SU-DHL-6 (cell line): ENCODE measurements around the gene FAIM2.

Experiments used
- H2AFZ ChIP-seq: fragments of 200-600 bp; sonication (generic); 2 replicates; pipeline ENCODE4 v1.6.1; 2014; ENCODE audit warnings: low read depth, mild to moderate bottlenecking, moderate library complexity, mixed read lengths, antibody characterized with exemption, low read length; ENCODE audit not compliant: severe bottlenecking
- H3F3A ChIP-seq: fragments of 200-600 bp; shearing (Covaris generic); 2 replicates; pipeline ENCODE4 v1.6.0; 2016; ENCODE audit warnings: antibody characterized with exemption, mild to moderate bottlenecking; ENCODE audit not compliant: insufficient read depth
- H3K27ac ChIP-seq: fragments of 200-600 bp; sonication (generic); 2 replicates; pipeline ENCODE4 v1.5.1; 2016; ENCODE audit warnings: low read depth, mild to moderate bottlenecking, low read length, moderate library complexity, mixed read lengths
- H3K27me3 ChIP-seq: fragments of 200-600 bp; sonication (generic), shearing (Covaris generic); 2 replicates; pipeline ENCODE4 v1.6.0; 2014; ENCODE audit warnings: mild to moderate bottlenecking, low read length
- H3K36me3 ChIP-seq: fragments of 200-600 bp; sonication (generic); 2 replicates; pipeline ENCODE4 v1.6.1; 2014; ENCODE audit warnings: mild to moderate bottlenecking, low read length, mixed read lengths
- H3K4me2 ChIP-seq: fragments of 300-600, 200-600 bp; shearing (Covaris generic), sonication (generic); 2 replicates; pipeline ENCODE4 v1.6.0; 2014; ENCODE audit warnings: low read length, low read depth, mild to moderate bottlenecking; ENCODE audit not compliant: poor library complexity, severe bottlenecking
- H3K4me3 ChIP-seq: fragments of 200-600 bp; sonication (generic); 2 replicates; pipeline ENCODE4 v1.5.1; 2014; ENCODE audit warnings: antibody characterized with exemption, low read length, mild to moderate bottlenecking, mixed read lengths; ENCODE audit not compliant: insufficient read depth, poor library complexity, severe bottlenecking
- H3K79me2 ChIP-seq: fragments of 200-600 bp; sonication (generic); 2 replicates; pipeline ENCODE4 v1.6.1; 2014; ENCODE audit warnings: mild to moderate bottlenecking, low read length, moderate library complexity; ENCODE audit not compliant: insufficient read depth
- H3K9ac ChIP-seq: fragments of 200-600 bp; sonication (generic); 2 replicates; pipeline ENCODE4 v1.7.0; 2014; ENCODE audit warnings: mild to moderate bottlenecking, low read length
- H3K9me2 ChIP-seq: fragments of 200-600 bp; sonication (generic); replicated peaks from 2 replicates; pipeline ENCODE4 v1.6.1; 2014; ENCODE audit warnings: low read length; ENCODE audit not compliant: insufficient read depth
- H3K9me3 ChIP-seq: fragments of 200-600 bp; sonication (generic); 2 replicates; pipeline ENCODE4 v1.6.1; 2014; ENCODE audit warnings: low read length, mixed read lengths; ENCODE audit not compliant: insufficient read depth
- H4K20me1 ChIP-seq: fragments of 200-600 bp; sonication (generic); 2 replicates; pipeline ENCODE4 v1.6.1; 2014; ENCODE audit warnings: low read depth, mild to moderate bottlenecking, antibody characterized with exemption, low read length, moderate library complexity, mixed read lengths
- EZH2phosphoT487 ChIP-seq: fragments of 200-600 bp; sonication (generic), shearing (Covaris generic); conservative IDR thresholded peaks from 2 replicates; pipeline ENCODE4 v1.6.1; 2018; ENCODE audit warnings: mild to moderate bottlenecking, antibody characterized with exemption, low read length, moderate library complexity, mixed read lengths
- TF ChIP-seq, protein P1 (sequence below): fragments of 200-600 bp; sonication (generic); IDR thresholded peaks from one replicate; pipeline ENCODE4 v1.5.1; 2017; ENCODE audit warnings: antibody characterized with exemption, mild to moderate bottlenecking, low read length, moderate library complexity; ENCODE audit not compliant: insufficient read depth, poor library complexity, severe bottlenecking

FAIM2 gene

DNA sequence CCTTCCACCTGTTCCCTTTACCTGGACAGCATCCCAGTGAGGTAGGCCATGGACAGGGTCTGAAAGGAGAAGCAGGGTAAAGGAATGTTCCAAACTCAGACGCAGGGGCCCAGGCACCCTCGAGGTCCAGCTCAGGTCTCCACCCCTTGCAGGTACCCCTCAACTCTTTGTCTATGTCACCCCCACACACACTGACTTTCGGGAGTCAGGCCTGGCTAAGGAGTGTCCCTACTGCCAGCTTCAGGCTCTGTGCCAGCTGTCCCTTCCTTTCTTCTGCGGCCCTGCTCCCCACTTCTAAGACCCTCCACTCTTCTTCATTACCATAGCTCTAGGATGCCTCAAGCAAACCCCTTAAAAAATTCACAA, 13.6 kb downstream of the FAIM2 start:
- no peaks in the 10 kb centered on the region for H3F3A ChIP-seq
- H3K79me2 ChIP-seq = no peaks in the 10 kb centered on the region
- no peak overlapping the region for H2AFZ ChIP-seq
- H3K36me3 ChIP-seq = no peaks in the 10 kb centered on the region
- no peak overlapping the region for H3K4me2 ChIP-seq
- no peak overlapping the region for H3K9ac ChIP-seq
- no peaks in the 10 kb centered on the region for H3K9me2 ChIP-seq
- no peaks in the 10 kb centered on the region for H4K20me1 ChIP-seq
- H3K27ac ChIP-seq = no peak overlapping the region
- H3K27me3 ChIP-seq = no peaks in the 10 kb centered on the region
- TF ChIP-seq, protein P1, sequence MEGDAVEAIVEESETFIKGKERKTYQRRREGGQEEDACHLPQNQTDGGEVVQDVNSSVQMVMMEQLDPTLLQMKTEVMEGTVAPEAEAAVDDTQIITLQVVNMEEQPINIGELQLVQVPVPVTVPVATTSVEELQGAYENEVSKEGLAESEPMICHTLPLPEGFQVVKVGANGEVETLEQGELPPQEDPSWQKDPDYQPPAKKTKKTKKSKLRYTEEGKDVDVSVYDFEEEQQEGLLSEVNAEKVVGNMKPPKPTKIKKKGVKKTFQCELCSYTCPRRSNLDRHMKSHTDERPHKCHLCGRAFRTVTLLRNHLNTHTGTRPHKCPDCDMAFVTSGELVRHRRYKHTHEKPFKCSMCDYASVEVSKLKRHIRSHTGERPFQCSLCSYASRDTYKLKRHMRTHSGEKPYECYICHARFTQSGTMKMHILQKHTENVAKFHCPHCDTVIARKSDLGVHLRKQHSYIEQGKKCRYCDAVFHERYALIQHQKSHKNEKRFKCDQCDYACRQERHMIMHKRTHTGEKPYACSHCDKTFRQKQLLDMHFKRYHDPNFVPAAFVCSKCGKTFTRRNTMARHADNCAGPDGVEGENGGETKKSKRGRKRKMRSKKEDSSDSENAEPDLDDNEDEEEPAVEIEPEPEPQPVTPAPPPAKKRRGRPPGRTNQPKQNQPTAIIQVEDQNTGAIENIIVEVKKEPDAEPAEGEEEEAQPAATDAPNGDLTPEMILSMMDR = no peak
- TF ChIP-seq EZH2phosphoT487 = no peak
- H3K4me3 ChIP-seq = no peak overlapping the region
- H3K9me3 ChIP-seq = no peaks in the 10 kb centered on the region

DNA sequence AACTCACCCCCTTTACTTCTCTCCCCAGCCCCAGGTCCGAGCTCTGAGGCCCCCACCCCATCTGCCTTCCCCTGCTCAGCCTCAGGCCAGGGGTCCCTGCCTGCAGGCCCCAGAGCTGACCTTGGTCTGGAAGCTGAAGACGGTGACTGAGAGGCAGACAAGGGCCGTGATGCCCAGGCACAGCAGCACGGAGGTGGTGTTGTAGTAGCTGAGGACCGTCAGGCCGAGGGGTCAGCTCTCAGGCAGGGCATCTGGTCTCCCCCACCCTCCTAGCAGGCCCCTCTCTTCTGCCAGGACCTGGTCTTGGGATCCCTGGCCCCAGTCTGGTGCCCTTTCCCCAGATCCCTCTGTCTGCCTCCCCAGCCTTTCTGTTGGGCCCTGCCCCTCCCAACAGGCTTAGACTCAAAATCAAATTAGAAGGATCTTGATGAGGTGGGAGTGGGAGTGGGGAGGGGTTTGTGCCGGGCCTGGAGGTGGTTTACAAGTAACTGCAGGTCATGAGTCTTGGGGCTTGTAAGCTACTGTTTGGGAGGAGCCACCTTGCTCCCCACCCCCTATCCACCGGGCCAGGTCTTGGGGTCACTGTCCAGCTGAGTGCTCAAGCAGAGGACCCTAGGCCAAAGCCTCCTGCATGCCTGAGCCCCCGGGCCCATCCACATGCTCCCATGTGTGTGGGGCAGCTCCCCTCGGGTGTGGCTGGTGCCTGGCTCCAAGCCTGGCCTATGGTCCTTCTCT, 14.2 kb downstream of the FAIM2 start:
- Histone ChIP-seq H3F3A (no peaks in the 10 kb centered on the region), H3K9ac (no peak overlapping the region), H3K4me3 (no peak overlapping the region), H3K27me3 (no peaks in the 10 kb centered on the region), H3K4me2 (no peak overlapping the region), H2AFZ (no peak overlapping the region), H3K9me3 (no peaks in the 10 kb centered on the region), H4K20me1 (no peaks in the 10 kb centered on the region), H3K79me2 (no peaks in the 10 kb centered on the region), H3K27ac (no peak overlapping the region), H3K36me3 (no peaks in the 10 kb centered on the region), H3K9me2 (no peaks in the 10 kb centered on the region)
- TF ChIP-seq, protein P1 = no peak
- TF ChIP-seq EZH2phosphoT487 = no peak

DNA sequence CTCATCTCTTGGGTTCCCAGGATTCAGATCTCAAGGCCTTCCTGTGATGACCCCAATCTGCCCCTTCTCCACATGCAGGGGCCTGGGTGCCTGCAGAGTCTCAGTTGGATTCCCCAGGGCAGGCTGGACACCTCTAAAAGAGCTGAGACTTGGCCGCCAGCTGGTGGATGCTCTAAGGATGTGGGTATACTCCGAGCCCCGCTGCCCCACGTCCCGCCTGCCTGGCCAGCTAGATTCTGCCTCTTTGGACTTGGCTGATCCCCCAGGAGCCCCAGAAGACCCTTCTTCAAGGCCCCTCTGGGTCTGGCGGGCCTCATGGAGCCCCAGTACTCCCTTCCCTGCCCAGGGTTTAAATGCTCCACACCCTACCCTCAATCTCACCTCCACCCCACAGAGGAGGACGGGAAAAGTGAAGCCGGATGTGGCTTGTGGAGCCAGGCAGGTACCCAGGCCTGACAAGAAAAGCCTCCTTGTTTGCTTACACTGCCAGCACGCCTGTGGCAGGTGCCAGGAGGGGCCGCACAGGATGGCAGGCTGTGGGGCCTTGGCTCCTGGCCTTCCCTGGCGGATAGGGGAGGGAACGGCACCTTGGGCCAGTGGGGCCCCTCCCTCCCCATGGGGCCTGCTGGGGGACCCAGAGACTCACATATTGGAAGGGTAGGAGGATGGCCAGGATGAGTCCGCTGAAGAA, 15.1 kb downstream of the FAIM2 start:
- Histone ChIP-seq H3K9me2 (no peaks in the 10 kb centered on the region), H4K20me1 (no peaks in the 10 kb centered on the region), H3K4me3 (no peak overlapping the region), H3K36me3 (no peaks in the 10 kb centered on the region), H2AFZ (no peak overlapping the region), H3K4me2 (no peak overlapping the region), H3K27me3 (no peaks in the 10 kb centered on the region), H3F3A (no peaks in the 10 kb centered on the region), H3K9ac (no peak overlapping the region), H3K27ac (no peak overlapping the region), H3K79me2 (no peaks in the 10 kb centered on the region), H3K9me3 (no peaks in the 10 kb centered on the region)
- TF ChIP-seq, protein P1 = no peak
- no peak for TF ChIP-seq EZH2phosphoT487
